Esophagus squamous epithelium (tissue), 4 donors: ENCODE results near the gene TMEM175.

Experiments used
- CTCF ChIP-seq, 6 experiments: fragments of 450-650 bp in 4 of 6; fragments of 200-600 bp in 2 of 6; sonication (generic) in 2 of 6; IDR thresholded peaks; one replicate each; pipeline ENCODE4 v1.5.1; 2016 to 2019; ENCODE audit warnings: antibody characterized with exemption in 6 of 6, mild to moderate bottlenecking in 4 of 6, moderate library complexity in 4 of 6
- POLR2A ChIP-seq, 4 donors: fragments of 450-650 bp; IDR thresholded peaks; one replicate each; pipeline ENCODE4 v1.6.1; 2017; ENCODE audit warnings: antibody characterized with exemption in 4 of 4, mild to moderate bottlenecking in 4 of 4, moderate library complexity in 3 of 4

GRCh38 chr4:886244-886643 is 46.0 kb upstream of the TMEM175 start:
- TF ChIP-seq CTCF (IDR thresholded peaks at IDR 0.05) (no peak), POLR2A (IDR thresholded peaks at IDR 0.05) (no peak)
